Amniotic stem cell (primary cell): ENCODE results near the gene GUCY1A1.

ENCODE experiments used
- DNase-seq: peaks from one replicate; lab custom pipeline; 2025; lab: John Stamatoyannopoulos, UW

The GUCY1A1 gene

GRCh38 chr4:155777971-155778735, 111.5 kb downstream of the GUCY1A1 start:
- no peak for DNase-seq

GRCh38 chr4:155780775-155781174, 114.1 kb downstream of the GUCY1A1 start:
- DNase-seq, result no peak

GRCh38 chr4:155781249-155781831, 114.7 kb downstream of the GUCY1A1 start:
- DNase-seq, result no peak
